EL (cell line): ENCODE measurements around the gene EWSR1.

Source experiments
- DNase-seq: peaks from one replicate; pipeline ENCODE4 v3.0.0-alpha.2; 2016

EWSR1 gene

DNA sequence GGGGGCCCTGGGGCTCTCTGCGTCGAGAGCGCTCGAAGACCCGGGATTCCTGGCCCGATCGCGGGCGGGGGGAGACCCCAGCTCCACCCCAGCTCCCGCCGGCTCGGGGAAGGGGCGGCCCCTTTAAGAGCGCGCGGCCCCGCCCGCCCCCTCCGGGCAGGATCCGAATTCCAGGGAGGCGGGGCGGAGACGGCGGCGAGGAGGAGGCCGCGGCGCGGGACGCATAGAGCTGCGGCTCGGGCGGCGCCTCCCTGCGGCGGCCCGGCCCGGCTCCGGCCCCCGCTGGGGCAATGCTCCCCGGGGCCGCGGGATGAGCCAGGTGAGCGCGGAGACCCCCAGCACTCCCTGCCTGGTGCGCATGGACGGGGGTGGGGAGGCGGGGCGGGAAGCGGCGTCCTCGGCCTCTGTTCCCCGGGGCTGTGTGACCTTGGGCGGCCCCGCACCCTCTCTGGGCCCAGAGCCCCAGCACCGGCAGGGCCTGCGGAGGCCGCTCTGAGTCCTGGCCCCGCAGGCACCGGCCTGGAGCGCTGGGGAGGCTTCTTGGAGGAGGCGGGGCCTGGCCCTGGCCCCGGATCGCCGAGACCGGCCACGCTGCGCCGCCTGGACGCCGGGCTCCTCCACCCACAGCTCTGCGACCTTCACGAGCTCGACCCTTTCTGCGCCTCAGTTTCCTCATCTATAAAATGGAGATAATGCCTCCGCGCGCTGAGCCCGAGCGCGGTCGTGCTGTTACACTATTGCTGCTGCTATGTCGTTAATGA is 38.9 kb downstream of the EWSR1 start:
- DNase-seq, result peak; percentile 82

DNA sequence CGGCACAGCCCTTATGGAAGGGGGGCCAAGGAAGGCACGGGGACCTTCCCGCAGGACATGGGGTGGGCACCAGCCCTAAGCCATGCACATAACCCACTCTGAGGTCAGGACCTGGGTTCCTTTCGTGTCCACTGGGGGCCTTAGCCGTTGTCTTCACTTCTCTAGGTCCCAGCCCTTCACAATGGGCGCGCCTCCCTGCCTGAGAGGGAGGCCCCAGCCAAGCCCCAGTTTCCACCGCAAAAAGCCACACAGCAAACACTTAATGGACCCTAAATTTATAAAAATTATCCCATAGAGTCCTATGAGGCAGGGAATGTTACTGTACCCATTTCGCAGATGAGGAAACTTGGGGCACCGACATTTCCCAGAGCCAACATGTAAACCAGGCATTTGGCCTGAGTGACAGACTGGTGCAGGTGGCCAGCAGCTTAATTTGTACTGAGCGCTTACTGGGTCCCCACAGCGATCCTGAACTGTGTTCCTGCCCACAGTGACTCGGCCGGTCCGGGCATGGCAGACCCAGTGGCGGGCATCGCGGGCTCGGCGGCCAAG is 39.6 kb downstream of the EWSR1 start:
- no peak for DNase-seq

DNA sequence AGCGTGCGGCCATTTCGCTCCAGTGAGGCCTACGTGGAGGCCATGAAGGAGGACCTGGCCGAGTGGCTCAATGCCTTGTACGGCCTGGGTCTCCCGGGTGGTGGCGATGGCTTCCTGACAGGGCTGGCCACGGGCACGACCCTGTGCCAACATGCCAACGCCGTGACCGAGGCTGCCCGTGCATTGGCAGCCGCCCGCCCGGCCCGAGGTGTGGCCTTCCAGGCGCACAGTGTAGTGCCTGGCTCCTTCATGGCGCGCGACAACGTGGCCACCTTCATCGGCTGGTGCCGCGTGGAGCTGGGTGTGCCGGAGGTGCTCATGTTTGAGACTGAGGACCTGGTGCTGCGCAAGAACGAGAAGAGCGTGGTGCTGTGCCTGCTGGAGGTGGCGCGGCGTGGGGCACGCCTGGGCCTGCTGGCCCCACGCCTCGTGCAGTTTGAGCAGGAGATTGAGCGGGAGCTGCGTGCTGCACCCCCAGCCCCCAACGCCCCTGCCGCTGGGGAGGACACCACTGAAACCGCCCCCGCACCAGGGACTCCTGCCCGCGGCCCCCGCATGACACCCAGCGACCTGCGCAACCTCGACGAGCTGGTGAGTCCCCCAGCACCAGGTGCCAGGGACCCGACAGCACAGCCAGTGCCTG is 40.2 kb downstream of the EWSR1 start:
- DNase-seq, result no peak

DNA sequence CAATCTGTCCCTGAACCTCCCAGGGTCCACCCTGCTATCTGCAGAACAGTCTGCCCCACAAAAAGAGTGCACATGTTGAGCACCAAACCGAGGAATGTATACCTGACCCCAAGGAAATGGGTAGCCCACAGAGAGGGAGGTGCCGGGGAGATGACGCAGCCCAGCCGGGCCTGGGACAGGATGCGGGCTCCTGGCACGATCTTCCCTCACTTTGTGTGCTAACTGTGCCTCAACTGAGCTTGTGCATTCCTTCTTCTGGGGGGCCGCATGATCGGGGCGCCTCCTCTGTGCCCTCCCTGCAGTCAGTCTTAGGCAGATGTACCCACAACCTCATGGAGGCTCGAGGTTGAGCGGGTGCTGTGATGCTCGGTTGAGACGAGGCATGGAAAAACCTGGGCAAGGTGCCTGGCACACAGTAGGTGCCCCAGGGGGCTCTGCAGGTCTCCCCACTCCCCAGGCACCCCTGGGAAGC is 40.8 kb downstream of the EWSR1 start:
- DNase-seq, result peak; percentile 86

DNA sequence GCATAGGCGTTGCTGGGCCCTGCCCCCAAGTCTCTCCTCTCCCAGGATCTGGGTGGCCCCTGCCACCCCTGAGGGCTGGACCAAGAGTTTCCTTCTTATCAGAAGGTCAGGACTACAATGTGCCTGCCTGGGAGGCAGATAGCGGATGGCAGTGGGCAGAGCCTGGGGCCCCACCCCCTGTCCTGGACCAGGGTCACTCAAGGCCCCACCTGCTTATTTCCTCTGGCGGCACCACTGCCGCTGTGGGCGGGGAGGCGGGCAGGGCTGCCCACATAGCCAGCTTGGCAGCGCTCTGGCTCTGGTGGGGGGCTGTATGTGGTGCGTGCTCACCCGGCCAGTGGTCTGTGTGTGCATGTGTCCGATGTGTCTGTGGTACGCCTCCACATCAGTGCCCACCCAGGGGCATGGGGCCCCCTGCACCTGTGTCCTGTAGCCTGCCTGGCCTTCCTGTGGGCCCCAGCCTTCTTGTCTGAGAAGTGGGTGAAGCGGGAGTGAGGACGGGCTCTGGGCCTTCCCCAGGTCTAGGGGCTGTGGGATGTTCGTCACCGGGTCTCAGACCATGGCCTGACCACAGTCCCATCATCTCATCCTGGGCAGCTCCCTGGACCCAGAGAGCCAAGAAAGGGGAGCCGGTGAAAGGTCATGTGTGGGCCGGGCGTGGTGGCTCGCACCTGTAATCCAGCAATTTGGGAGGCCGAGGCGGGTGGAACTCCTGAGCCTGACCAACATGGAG is 41.4 kb downstream of the EWSR1 start:
- DNase-seq, result no peak

DNA sequence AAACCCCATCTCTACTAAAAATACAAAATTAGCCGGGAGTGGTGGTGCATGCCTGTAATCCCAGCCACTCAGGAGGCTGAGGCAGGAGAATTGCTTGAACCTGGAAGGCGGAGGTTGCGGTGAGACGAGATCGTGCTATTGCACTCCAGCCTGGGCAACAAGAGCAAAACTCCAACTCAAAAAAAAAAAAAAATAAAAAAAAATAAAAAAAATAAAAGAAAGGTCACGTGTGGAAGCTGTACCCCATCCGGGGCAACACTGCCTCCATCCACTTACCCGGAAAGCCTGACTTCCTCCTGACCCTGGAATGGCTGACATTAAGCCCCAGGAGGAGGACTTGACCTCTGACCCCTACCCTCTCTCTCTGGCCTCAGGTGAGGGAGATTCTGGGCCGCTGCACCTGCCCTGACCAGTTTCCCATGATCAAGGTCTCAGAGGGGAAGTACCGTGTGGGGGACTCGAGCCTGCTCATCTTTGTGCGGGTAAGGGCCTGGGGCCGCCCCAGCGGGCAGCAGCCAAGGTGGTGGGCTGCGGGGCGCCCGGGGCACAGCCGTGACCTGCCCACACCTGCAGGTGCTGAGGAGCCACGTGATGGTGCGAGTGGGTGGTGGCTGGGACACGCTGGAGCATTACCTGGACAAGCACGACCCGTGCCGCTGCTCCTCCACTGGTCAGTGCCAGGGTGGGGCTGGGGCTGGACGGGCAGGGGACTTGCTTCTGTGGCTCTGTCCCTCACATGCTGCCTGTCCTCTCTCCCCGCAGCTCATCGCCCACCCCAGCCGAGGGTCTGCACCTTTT is 42.2 kb downstream of the EWSR1 start:
- no peak for DNase-seq

DNA sequence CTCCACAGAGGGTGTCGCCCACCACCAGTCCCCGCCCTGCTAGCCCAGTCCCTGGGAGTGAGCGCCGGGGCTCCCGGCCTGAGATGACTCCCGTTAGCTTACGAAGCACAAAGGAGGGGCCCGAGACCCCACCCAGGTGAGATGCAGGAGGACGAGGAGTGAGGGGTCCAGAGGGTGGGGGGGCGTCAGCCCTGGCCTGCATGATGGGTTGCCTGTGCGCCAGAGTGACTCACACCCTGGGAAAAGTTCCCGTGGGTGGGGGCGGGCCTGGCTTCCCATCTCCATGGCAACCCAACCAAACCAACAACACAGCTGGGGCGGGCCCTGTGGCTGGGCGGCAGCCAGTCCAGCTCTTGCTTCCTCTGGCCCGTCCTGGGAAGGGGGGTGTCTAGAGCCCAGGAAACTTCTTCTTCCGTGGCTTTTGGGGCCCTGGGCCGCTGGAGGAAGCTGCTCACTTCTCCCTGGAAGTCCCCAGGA is 42.8 kb downstream of the EWSR1 start:
- peak; percentile 97 for DNase-seq

DNA sequence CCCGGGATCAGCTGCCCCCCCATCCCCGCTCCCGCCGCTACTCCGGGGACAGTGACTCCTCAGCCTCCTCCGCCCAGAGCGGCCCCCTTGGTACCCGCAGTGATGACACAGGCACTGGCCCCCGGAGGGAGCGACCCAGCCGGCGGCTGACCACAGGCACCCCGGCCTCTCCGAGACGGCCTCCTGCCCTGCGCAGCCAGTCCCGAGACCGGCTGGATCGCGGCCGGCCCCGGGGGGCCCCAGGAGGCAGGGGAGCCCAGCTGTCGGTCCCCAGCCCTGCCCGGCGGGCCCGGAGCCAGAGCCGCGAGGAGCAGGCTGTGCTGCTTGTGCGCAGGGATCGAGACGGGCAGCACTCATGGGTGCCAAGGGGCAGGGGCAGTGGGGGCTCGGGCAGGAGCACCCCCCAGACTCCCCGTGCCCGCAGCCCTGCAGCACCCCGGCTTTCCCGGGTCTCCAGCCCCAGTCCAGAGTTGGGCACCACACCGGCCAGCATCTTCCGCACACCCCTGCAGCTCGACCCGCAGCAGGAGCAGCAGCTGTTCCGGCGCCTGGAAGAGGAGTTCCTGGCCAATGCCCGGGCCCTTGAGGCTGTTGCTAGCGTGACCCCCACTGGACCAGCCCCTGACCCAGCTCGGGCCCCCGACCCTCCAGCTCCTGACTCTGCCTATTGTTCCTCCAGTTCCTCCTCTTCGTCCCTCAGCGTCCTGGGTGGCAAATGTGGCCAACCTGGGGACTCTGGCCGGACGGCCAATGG is 43.6 kb downstream of the EWSR1 start:
- DNase-seq, result no peak

DNA sequence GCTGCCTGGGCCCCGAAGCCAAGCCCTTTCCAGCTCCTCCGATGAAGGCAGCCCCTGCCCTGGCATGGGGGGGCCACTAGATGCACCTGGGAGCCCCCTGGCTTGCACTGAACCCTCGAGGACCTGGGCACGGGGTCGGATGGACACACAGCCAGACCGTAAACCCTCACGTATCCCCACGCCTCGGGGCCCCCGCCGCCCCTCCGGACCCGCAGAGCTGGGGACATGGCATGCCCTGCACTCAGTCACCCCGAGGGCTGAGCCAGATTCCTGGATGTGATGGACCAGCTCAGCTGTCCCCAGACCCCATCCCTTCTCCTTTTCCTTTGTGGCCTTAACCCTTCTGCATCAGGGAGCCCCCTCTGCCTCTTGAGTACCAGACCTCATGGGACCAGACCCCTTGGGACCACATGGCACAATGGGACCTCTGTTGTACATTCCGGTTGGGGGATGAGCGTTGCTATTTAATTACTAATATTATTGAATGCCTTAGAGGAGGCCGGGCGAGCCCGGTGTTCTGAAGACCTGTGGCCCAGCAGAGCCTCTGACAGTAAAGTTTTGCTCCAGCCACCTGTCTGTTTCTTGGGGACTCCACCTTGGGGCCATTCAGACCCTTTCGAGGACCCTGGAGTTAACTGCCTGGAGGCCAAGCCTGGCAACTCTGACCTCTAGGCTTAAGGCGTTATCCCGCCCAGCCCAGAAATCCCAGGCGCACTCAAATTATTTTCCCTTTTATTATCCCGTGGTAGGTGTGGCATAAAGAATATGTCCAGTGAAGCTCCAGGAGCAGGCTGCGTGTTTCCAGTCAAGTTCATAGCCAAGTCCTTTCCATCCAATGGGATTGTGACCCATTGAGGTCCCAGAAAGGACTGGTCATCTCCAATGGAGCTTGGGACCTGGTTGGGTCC is 44.4 kb downstream of the EWSR1 start:
- no peak for DNase-seq

DNA sequence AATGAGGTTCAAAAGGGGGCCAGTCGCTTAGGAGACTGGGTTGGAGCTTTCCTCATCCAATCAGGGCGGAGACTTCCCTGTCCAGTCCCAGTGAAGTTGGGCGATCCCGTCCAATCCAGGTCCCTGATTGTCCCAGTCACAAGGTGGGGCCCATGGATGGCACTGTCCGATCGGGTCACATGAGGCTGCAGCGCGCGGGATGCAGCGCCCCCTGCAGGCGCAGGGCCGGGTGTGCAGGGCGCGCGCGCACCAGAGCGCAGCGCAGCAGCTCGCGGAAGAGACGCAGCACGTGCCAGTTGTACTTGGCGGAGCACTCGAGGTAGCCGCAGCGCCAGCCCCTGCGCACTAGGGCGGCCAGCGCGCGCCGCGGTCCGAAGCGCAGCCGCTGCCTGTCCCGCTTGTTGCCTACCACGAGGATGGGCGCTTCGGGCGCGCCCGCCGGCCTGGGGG is 45.1 kb downstream of the EWSR1 start:
- no peak for DNase-seq

DNA sequence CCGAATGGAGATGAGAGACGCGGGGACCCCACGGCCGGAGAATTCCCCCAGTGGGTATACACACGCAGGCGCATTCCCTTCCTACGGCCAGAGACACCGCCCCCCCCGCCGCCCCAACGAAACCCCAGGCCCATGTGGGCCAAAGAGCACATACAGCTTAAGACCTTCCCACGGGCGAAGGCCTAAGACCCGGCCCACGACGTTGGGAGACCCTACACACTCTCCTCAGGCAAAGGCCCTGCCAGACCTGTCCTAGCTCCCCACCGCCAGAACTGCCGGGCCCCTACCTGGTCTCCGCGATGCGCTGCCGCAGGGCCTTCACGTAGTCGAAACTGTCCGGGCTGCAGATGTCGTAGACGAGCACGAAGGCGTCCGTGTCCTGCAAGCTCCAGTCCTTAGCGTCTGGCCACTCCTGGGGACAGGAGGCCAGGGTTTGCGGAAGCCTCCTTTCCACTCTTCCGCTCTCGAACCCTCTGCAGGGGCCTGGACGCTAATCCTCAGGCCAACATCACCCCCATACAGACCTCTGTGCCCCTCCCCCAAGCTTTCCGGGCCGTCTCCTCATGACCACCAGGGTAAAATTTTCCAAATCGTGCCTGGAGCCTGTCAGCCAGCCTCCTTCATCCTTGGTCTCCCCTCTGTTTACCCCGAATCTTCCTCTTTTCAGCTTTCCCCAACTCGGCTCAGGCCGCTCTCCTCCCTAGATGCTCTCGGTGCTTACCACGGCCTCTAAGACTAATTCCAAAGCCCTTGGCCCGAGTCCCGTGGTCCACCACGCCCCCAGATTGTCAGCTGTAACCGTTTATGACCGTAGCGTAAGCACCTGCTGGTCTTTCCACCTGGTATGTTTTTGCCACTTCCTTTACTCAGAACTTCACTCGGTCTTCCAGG is 45.8 kb downstream of the EWSR1 start:
- DNase-seq, result no peak

DNA sequence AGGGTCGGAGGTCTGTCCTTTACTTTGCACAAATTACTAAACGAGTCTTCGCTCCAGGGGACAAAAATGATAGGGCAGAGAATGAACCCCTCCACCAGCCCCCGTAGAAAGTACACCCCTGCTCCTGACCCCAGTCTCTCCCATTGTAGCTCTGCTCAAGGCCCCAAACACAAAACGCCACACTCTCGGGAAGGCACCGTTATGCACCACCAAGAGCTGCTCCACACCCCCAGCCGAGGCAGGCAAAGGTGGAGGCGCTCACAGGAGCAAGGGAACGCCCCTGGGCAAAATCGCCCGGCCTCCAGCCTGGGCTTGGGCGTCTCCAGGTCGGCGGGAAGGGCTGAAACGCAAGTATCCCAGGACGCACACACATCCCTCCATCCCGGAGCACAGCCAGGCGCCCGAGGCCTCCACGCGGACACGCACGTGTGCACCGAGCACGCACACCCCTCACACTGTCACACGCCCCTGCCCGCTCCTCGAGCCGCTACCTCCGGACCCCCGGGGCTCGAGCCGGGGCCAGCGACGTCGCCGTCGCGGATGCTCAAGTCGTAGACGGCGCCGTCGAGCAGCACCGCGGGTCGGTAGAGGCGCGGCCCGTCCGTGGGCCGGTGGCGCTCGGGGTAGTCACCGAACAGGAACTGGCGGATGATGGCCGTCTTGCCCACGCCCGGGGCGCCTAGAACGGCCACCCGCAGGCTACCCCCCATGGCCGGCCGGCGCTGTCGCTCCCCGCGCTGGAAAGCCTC is 46.6 kb downstream of the EWSR1 start:
- no peak for DNase-seq

DNA sequence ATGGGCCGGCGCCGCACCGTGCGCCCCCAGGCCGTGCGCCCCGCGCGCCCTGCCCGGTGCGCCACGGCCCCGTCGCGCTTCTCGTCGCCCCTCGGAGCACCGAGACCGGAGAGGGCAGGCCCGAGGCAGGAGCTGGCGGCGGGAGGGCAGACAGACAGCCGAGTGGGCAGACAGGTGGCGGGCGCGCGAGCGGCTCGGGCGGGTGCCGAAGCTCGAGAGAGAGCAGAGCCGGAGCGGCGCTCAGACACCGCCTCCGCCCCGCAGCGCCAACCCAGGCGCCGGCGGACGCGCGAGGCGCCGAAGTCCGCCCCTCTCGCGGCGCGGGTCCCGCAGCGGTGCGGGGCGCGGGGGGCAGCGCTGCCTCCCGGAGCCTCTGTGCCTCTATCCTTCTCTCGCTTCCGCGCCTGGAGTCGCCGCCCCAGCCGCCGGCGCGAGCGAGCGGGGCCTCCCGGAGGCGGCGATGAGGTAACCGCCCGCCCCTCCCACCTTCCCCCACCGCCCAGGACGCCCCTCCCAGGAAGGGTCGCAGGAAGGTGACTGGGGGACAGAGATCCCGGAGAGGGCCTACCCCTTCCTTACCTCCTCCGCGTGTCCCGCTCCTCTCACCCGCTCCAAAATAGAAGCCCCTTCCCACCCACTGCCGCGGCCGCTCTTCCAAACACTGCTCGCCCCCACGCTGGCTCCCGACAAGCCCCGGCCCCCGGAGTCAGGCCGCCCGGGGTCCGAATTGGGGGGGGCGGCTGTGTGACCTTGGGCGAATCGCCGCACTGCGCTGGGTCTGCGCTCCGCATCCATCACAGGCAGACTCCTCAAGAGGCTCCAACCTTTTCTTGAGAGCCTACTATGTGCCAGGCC is 47.4 kb downstream of the EWSR1 start, which contains the start of gene RASL10A:
TSS of gene RASL10A (minus strand) at position 412 of the 855 bp plus-strand sequence. CDS start 451 bp downstream, outside the sequence.
- no peak for DNase-seq

DNA sequence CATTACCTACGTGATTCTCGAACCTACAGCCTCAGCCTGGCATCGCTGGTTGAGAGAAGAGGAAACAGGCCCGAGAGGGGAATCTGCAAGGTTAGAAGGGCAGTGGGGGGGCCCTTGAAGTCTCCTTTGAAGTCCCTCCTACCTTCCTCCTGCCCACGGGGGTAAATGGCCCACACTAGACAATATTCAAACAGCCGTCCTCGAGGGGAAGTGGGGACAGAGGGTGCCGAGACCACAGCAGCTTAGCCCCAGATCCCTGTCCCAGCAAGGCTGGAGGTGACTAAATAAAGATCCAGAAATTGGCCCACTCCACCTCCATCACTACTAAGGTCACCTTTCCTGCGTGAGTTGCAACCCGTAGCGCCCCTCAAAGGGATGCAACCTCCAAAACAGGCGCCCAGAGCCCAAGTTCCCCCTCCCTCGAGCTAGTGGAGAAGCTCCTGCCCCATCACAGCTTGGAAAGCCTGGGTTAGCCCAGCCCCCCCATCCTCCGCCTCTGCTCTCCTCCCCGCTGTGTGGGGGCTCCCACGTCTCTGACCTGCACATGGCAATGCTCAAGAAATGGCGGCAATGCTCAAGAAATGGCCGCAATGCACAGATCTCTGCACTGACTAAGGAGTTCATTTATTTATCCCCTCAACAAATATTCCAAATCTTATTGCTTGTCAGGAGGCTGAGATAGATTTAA is 48.2 kb downstream of the EWSR1 start:
- no peak for DNase-seq

DNA sequence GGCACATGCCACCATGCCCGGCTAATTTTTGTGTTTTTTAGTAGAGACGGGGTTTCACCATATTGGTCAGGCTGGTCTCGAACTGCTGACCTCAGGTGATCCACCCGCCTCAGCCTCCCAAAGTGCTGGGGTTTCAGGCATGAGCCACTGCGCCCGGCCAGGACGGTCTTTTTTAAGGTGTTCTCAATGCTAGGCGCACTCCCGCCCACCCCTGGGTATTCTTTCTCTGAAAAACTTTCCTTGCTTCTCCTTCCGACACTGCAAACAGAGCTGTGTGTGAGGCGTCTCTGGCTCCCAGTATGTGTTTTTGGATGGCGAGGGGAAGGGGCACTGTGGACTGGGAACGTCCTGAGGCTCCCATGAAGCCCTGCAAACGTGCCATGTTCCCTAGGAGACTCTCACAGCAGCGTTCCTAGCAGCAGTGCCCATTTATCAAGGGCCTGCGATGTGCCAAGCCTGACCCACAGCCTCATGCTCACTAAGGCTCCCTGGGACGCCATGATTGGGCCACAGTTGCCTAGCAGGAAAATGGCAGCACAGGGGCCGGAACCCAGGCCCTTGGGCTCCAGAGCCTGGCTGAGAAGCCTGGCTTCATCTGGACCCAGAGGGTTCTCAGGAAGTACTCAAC is 49.9 kb downstream of the EWSR1 start:
- DNase-seq, result no peak

DNA sequence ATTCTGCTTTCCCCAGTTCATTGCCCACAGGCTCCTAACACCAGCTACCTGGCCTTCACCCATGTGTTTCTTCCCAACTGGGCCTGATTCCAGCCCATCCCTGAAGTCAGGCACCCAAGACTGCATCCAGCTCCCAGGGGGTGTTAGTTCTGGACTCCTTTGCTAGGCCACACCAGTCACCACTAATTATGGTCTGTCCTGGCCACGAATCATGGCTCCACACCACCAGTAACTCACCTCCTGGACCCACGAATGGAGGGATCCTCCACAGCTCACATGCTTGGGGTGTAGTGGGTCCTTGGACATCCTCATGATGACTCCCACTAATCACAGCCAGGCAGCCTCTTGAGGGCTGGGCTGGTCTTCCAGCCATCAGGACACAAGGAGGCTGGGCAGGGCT is 51.0 kb downstream of the EWSR1 start:
- no peak for DNase-seq
